Thymus (tissue), 14 donors: Measurements from ENCODE around the gene FAR1. TPM values are rescaled to one million over a fixed set of nuclear protein-coding genes. Genes with fewer than 3 reads are reported as not detected.
"Not testable (repeated sequence)": the region's sequence is repeated elsewhere in the genome, so short reads cannot be mapped to it uniquely, and the experiment has no call there.

ENCODE experiments used
- DNase-seq, 9 donors: peaks; one replicate each; pipeline ENCODE4 v3.0.0-alpha.2; 2013; ENCODE audit warnings: low spot score in 9 of 9, low read depth in 6 of 9, missing footprints in 1 of 9
- H3K27ac ChIP-seq, 2 donors: one replicate each; pipeline ENCODE4 v1.5.1; 2013; ENCODE audit warnings: control low read depth in 1 of 2, low read depth in 1 of 2, low read length in 1 of 2, mild to moderate bottlenecking in 1 of 2, moderate library complexity in 1 of 2
- H3K27me3 ChIP-seq, 2 donors: one replicate each; pipeline ENCODE4 v1.5.1; 2013; ENCODE audit warnings: low read length in 1 of 2; ENCODE audit not compliant: control insufficient read depth in 2 of 2, insufficient read depth in 1 of 2
- H3K36me3 ChIP-seq, 2 donors: one replicate each; pipeline ENCODE4 v1.5.1; 2013; ENCODE audit warnings: low read length in 1 of 2, mild to moderate bottlenecking in 1 of 2, moderate library complexity in 1 of 2; ENCODE audit not compliant: control insufficient read depth in 2 of 2, insufficient read depth in 2 of 2
- H3K4me1 ChIP-seq, 2 donors: one replicate each; pipeline ENCODE4 v1.5.1; 2013; ENCODE audit warnings: low read length in 2 of 2; ENCODE audit not compliant: control insufficient read depth in 2 of 2, insufficient read depth in 2 of 2
- H3K4me3 ChIP-seq, 2 donors: one replicate each; pipeline ENCODE4 v1.5.1; 2013; ENCODE audit warnings: low read length in 2 of 2, control low read depth in 1 of 2, mild to moderate bottlenecking in 1 of 2
- H3K9me3 ChIP-seq, 2 donors: one replicate each; pipeline ENCODE4 v1.5.1; 2013; ENCODE audit warnings: low read length in 1 of 2, mild to moderate bottlenecking in 1 of 2; ENCODE audit not compliant: control insufficient read depth in 2 of 2, insufficient read depth in 1 of 2
- WGBS: extraction: QIAGEN DNeasy Blood & Tissue Kit; methylation state at CpG from one replicate; pipeline ENCODE4 v1.1.7; 2013; 5-methylcytosine and 5-hydroxymethylcytosine counted together
- long read RNA-seq, 10 donors: transcript quantifications; one replicate each; lab custom pipeline, GENCODE V29; 2026
- polyA plus RNA-seq: library from polyadenylated mRNA; stranded (reverse); fragments of 200-250 nt; gene quantifications from one replicate; pipeline ENCODE4 v1.2.3, GENCODE V29; 2013
- total RNA-seq: library from RNA; stranded (reverse); fragments of 120-200 nt; gene quantifications from one replicate; pipeline ENCODE4 v1.2.4, GENCODE V29; 2013
- donor health status: healthy.

FAR1 gene
- 23.4 TPM for total RNA-seq
- 31.8 TPM for polyA plus RNA-seq
- long read RNA-seq, donor 1, partial matches to known transcripts = 0 of 1 reads
- long read RNA-seq, donor 1, other reads (novel, unspliced or antisense) = 0 of 1 reads
- long read RNA-seq, donor 2 = 0 reads
- long read RNA-seq, donor 3, full-length matches to known transcripts = 8 of 13 reads
- long read RNA-seq, donor 3, partial matches to known transcripts = 5 of 13 reads
- long read RNA-seq, donor 3, other reads (novel, unspliced or antisense) = 0 of 13 reads
- long read RNA-seq, donor 4, full-length matches to known transcripts = 12 of 12 reads
- long read RNA-seq, donor 4, partial matches to known transcripts = 0 of 12 reads
- long read RNA-seq, donor 4, other reads (novel, unspliced or antisense) = 0 of 12 reads
- long read RNA-seq, donor 5, full-length matches to known transcripts = 13 of 13 reads
- long read RNA-seq, donor 5, partial matches to known transcripts = 0 of 13 reads
- long read RNA-seq, donor 5, other reads (novel, unspliced or antisense) = 0 of 13 reads
- long read RNA-seq, donor 6, full-length matches to known transcripts = 18 of 18 reads
- long read RNA-seq, donor 6, partial matches to known transcripts = 0 of 18 reads
- long read RNA-seq, donor 6, other reads (novel, unspliced or antisense) = 0 of 18 reads
- long read RNA-seq, donor 7, full-length matches to known transcripts = 4 of 4 reads
- long read RNA-seq, donor 7, partial matches to known transcripts = 0 of 4 reads
- long read RNA-seq, donor 7, other reads (novel, unspliced or antisense) = 0 of 4 reads
- long read RNA-seq, donor 8, full-length matches to known transcripts = 6 of 6 reads
- long read RNA-seq, donor 8, partial matches to known transcripts = 0 of 6 reads
- long read RNA-seq, donor 8, other reads (novel, unspliced or antisense) = 0 of 6 reads
- long read RNA-seq, donor 9, full-length matches to known transcripts = 8 of 18 reads
- long read RNA-seq, donor 9, partial matches to known transcripts = 10 of 18 reads
- long read RNA-seq, donor 9, other reads (novel, unspliced or antisense) = 0 of 18 reads
- long read RNA-seq, donor 10, full-length matches to known transcripts = 4 of 4 reads
- long read RNA-seq, donor 10, partial matches to known transcripts = 0 of 4 reads
- long read RNA-seq, donor 10, other reads (novel, unspliced or antisense) = 0 of 4 reads

- H3K27me3 ChIP-seq = peaks cover 0 to 3% of the 10 kb centered on the region in 2 donors
- no peaks in the 10 kb centered on the region for H3K36me3 ChIP-seq
- peak; percentile 82 to 97 (median 91) for DNase-seq
- peak within 1 kb of the TSS; percentile 78 to 82 for H3K27ac ChIP-seq
- WGBS = under 1% methylated on average over 104 of the region's 104 CpGs
- H3K4me3 ChIP-seq = peak within 1 kb of the TSS; percentile 62 to 79
- H3K9me3 ChIP-seq = no peaks in the 10 kb centered on the region
- peaks cover 13 to 16% of the 10 kb centered on the region in 2 donors for H3K4me1 ChIP-seq
These were observed at the start of gene FAR1 for GRCh38 chr11:13668102-13668956. FAR1 (plus strand) TSS chr11:13668668; CDS start chr11:13694766, 26,098 bp downstream.

GRCh38 chr11:13620063-13620462 is 48.4 kb upstream of the FAR1 start:
- no peaks in the 10 kb centered on the region for H3K36me3 ChIP-seq
- WGBS = 85% methylated on average over 2 of the region's 2 CpGs
- no peaks in the 10 kb centered on the region for H3K4me1 ChIP-seq
- DNase-seq = no peak
- H3K27me3 ChIP-seq = no peaks in the 10 kb centered on the region
- no peak overlapping the region for H3K27ac ChIP-seq
- peaks cover 0 to 5% of the 10 kb centered on the region in 2 donors for H3K9me3 ChIP-seq
- H3K4me3 ChIP-seq = no peak overlapping the region

GRCh38 chr11:13626818-13627217 is 41.6 kb upstream of the FAR1 start:
- H3K27ac ChIP-seq, H3K4me1 ChIP-seq, DNase-seq, H3K4me3 ChIP-seq, H3K36me3 ChIP-seq, H3K9me3 ChIP-seq, H3K27me3 ChIP-seq: not testable (repeated sequence)
- 95% methylated on average over 3 of the region's 3 CpGs for WGBS

- not testable (repeated sequence) for H3K27me3 ChIP-seq, H3K9me3 ChIP-seq, H3K27ac ChIP-seq, DNase-seq, H3K4me1 ChIP-seq, H3K36me3 ChIP-seq, H3K4me3 ChIP-seq
- WGBS = 92% methylated on average over 8 of the region's 8 CpGs
These were observed 39.8 kb upstream of the FAR1 start for GRCh38 chr11:13628634-13629033.

- no peaks in the 10 kb centered on the region for H3K9me3 ChIP-seq
- H3K27ac ChIP-seq = no peak overlapping the region
- no peaks in the 10 kb centered on the region for H3K27me3 ChIP-seq
- H3K4me1 ChIP-seq = no peaks in the 10 kb centered on the region
- H3K36me3 ChIP-seq = no peaks in the 10 kb centered on the region
- DNase-seq = no peak
- 86% methylated on average over 1 of the region's 1 CpG for WGBS
- H3K4me3 ChIP-seq = no peak overlapping the region
These were observed 38.7 kb upstream of the FAR1 start for GRCh38 chr11:13629779-13630178.

- H3K4me3 ChIP-seq = no peak overlapping the region
- no peak overlapping the region for H3K27ac ChIP-seq
- no peaks in the 10 kb centered on the region for H3K27me3 ChIP-seq
- no peaks in the 10 kb centered on the region for H3K9me3 ChIP-seq
- no peaks in the 10 kb centered on the region for H3K36me3 ChIP-seq
- WGBS = 97% methylated on average over 5 of the region's 5 CpGs
- no peak for DNase-seq
- no peaks in the 10 kb centered on the region for H3K4me1 ChIP-seq
These were observed 33.2 kb upstream of the FAR1 start for GRCh38 chr11:13635290-13635689.

GRCh38 chr11:13635804-13636203 is 32.7 kb upstream of the FAR1 start:
- no peak overlapping the region for H3K27ac ChIP-seq
- no peaks in the 10 kb centered on the region for H3K27me3 ChIP-seq
- no peaks in the 10 kb centered on the region for H3K36me3 ChIP-seq
- DNase-seq = no peak
- H3K4me3 ChIP-seq = no peak overlapping the region
- H3K4me1 ChIP-seq = no peaks in the 10 kb centered on the region
- no peaks in the 10 kb centered on the region for H3K9me3 ChIP-seq

- no peaks in the 10 kb centered on the region for H3K36me3 ChIP-seq
- no peak for DNase-seq
- 95% methylated on average over 4 of the region's 4 CpGs for WGBS
- no peaks in the 10 kb centered on the region for H3K4me1 ChIP-seq
- H3K9me3 ChIP-seq = no peaks in the 10 kb centered on the region
- H3K4me3 ChIP-seq = no peak overlapping the region
- H3K27ac ChIP-seq = no peak overlapping the region
- no peaks in the 10 kb centered on the region for H3K27me3 ChIP-seq
These were observed 31.1 kb upstream of the FAR1 start for GRCh38 chr11:13637125-13638069.
